Activated CD8-positive, alpha-beta memory T cell treated with anti-CD3 and anti-CD28 coated beads for 36 hours (primary cell): ENCODE results near the gene ITGB1BP1. TPM values are rescaled to one million over a fixed set of nuclear protein-coding genes. Genes with fewer than 3 reads are reported as not detected.

ENCODE experiments used
- CTCF ChIA-PET: fragments of 350-600 bp; sonication (Branson Sonifier 250); formaldehyde crosslinking; loops from one replicate; lab custom pipeline; 2021; ENCODE audit warnings: antibody characterized with exemption; lab: Charles Lee
- POLR2A ChIA-PET: fragments of 350-600 bp; sonication (Branson Sonifier 250); formaldehyde crosslinking; loops from one replicate; lab custom pipeline; 2021; ENCODE audit warnings: antibody characterized with exemption; lab: Charles Lee
- total RNA-seq, 2 experiments: library from RNA; stranded (reverse); gene quantifications; one replicate each; pipeline ENCODE4 v1.2.3, GENCODE V29; 2021

Gene ITGB1BP1
- total RNA-seq, 2 experiments from 2014 or later: 176 to 196 TPM

DNA sequence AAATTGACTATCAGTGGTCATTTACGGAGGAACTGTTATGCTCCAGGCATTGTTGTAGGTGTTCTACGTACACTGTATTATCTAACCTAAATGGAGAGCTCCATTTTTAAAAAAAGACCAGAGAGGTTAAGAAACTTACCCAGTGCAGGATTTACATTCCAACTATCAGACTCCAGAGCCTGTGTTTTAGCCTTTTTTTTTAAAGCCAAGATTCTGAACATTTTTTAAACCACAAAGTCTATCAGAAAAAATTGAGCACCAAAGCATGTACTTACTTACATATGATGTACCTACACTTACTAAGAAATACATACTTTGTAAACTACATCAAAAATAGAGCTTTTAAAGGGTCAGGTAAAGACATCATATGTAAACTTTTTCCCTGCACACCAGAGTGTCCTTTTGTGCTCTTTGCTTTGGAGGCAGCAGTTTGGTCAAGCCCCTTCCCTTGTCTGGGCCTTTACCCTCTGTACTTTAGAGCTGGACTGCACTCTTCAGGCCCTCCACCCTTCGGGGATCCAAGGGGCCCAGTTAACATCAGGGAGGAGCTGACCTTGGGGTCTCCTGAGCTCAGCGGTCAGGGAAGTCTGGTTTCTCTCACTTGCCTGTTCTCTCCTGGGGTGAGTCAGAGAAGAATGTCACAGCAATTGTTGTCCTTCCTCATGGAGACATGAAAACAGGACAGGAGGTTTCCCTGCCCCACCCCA, 58.4 kb downstream of the ITGB1BP1 start:
- ChIA-PET POLR2A (no interaction called here), CTCF (no interaction called here)

DNA sequence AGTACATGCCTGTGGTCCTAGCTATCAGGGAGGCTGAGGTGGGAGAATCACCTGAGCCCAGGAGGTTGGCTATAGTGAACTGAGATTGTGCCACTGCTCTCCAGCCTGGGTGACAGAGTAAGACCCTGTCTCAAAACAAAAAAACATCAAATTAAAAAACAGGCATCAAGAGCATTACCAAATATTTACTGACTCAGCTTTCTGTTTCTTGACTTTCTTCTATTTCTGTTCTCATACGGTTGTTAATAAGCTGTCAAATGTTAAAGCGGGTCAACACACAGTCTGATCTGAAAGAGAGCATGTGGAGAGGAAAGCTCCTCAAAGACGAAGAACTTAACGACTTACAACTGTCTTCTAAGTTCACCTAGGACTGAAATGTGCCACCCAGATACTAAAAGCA, 59.0 kb downstream of the ITGB1BP1 start:
- ChIA-PET CTCF (no interaction called here), POLR2A (no interaction called here)

- POLR2A ChIA-PET: no interaction called here
- CTCF ChIA-PET: interaction anchor here (0.6 to 1.8 kb wide), 2 partner anchors 12 to 27 kb away, joined by 4 to 5 read pairs; no protein-coding TSS in a partner anchor
These were observed 62.6 kb downstream of the ITGB1BP1 start for GRCh38 chr2:9360701-9361100.

DNA sequence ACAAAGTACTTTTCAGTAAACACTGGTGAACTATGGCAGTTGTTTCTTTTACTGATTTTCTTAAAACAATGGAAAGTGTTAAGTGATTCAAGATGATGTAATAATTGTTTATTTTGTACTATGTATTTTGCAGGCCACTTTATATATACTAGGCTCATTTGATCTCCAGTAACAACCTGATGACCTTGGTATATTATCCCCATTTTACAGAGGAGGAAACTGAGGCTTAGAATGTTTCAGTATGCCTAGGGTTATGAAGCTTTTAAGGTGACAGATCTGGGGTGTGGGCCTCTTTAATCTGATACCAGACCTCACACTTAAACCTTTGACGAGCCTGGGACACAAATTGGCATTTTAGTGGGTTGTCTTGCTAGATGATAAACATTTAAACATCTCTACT, 63.2 kb downstream of the ITGB1BP1 start:
- CTCF ChIA-PET: interaction anchor here (0.6 to 1.8 kb wide), 2 partner anchors 11 to 26 kb away, joined by 4 to 5 read pairs; no protein-coding TSS in a partner anchor
- POLR2A ChIA-PET: no interaction called here

DNA sequence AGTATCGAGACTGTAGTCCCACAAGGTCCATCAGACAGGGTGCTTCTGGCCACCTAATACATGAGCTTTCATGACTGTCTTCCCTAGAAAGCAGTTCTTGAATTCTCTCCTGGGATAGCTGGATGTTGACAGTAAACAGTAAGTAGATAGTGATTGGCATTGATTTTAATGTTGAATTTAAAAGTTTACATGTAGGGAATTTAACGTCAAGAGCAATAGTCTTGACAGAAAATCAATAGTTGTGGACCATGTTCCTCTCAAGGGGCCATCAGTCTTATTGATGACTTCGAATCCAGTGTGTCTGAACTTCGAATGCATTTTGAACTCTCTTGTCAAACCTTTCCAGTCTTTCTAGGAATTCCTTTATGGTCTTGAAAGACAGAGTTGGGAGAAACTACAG, 63.9 kb downstream of the ITGB1BP1 start:
- CTCF ChIA-PET: interaction anchor here (1.8 kb wide), 1 partner anchor 10 kb away, joined by 4 read pairs; no protein-coding TSS in a partner anchor

GRCh38 chr2:9358846-9359245, 64.5 kb downstream of the ITGB1BP1 start:
- POLR2A ChIA-PET: no interaction called here
- CTCF ChIA-PET: interaction anchor here (1.8 kb wide), 1 partner anchor 10 kb away, joined by 4 read pairs; no protein-coding TSS in a partner anchor

More for the DNA sequence above, 63.9 kb downstream of the ITGB1BP1 start:
- POLR2A ChIA-PET: no interaction called here

DNA sequence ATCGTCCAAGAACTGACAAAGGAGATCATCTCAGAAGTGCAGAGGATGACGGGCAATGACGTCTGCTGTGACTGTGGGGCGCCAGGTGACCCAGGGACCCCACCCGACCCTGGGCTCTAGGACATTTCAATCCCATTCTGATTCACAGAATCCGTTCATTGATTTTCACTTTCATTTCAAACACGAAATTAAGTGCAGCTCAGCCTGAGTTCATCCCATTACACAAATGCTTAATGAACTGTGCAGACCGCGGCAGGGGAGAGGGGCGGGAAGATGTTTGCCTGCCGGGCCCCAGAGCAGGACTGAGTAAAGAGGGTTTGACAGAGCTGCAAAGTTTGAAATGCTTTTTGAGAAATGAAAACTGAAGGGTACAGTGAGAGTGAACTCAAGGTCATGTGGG, 67.1 kb downstream of the ITGB1BP1 start:
- ChIA-PET POLR2A (no interaction called here), CTCF (interaction anchor here (0.8 kb wide), 1 partner anchor 32 kb away, joined by 4 read pairs; no protein-coding TSS in a partner anchor)

- CTCF ChIA-PET: interaction anchor here (0.8 kb wide), 1 partner anchor 33 kb away, joined by 4 read pairs; no protein-coding TSS in a partner anchor
- POLR2A ChIA-PET: no interaction called here
These were observed 67.6 kb downstream of the ITGB1BP1 start for GRCh38 chr2:9355716-9356115.

DNA sequence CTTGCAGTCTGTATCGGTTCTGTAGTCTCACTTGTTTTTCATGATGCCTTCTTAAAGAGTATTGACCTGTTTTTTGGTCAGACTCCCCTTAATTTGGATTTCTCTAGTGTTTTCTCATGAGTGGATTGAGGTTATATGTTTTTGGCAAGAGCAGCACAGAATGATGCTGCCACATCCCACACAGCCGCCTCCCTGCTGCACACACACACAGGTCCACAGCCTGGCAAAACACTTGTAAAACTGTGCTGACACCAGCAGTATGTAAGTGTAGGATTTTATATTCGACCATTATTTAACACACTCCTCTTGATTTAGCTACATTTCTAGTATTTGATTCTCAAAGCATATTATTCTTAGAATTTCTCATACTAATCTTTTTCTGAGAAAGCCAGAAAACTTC, 68.1 kb downstream of the ITGB1BP1 start:
- ChIA-PET POLR2A (no interaction called here), CTCF (interaction anchor here (0.6 kb wide), 1 partner anchor 161 kb away, joined by 5 read pairs; no protein-coding TSS in a partner anchor)

DNA sequence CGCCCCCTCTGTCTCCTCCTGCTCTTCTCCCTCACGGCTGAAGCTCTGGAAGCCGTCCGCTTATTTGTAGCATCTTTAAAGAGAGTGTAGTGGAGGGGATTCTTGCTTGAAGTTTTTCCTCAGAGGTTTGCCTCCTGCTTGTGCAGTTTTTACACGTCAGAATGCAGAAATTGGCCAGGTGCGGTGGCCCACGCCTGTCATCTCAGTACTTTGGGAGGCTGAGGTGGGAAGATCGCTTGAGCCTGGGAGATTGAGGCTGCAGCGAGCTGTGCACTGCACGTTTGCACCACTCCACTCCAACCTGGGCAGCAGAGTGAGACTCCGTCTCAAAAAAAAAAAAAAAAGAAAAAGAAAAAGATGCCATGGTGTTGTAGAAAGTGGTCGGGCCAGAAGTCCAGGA, 69.0 kb downstream of the ITGB1BP1 start:
- CTCF ChIA-PET: no interaction called here
- POLR2A ChIA-PET: no interaction called here

Other genes with a start within 250 kb of the ITGB1BP1 start
- gene ASAP2, start 216.7 kb downstream of the ITGB1BP1 start, total RNA-seq: under 1 TPM; 0.08 to 0.23 TPM
- 10 to 100 TPM; 79.6 to 84.4 TPM for gene CPSF3, start 126 bp upstream of the ITGB1BP1 start, total RNA-seq
- gene IAH1, start 51.0 kb upstream of the ITGB1BP1 start, total RNA-seq: 10 to 100 TPM; 71.7 to 76.6 TPM
- gene ADAM17, start 132.3 kb upstream of the ITGB1BP1 start, total RNA-seq: 10 to 100 TPM; 19.0 to 20.2 TPM
- gene YWHAQ, start 207.5 kb upstream of the ITGB1BP1 start, total RNA-seq: 100 to 1,000 TPM; 477 to 500 TPM